ENCODE data around the gene PLCD3. TPM values are rescaled to one million over a fixed set of nuclear protein-coding genes. Genes with fewer than 3 reads are reported as not detected.
A peak's percentile ranks its signal among the peaks of the same experiment; 100 is the strongest.

The PLCD3 gene
- total RNA-seq, 2 experiments from 2014 or later: 1.4 to 4.6 TPM

GRCh38 chr17:45131616-45132319 is 547 bp downstream of the PLCD3 start:
- intact Hi-C loops (cut with micrococcal nuclease; ENCODE audit: unreplicated experiment): loop anchor here (2.0 kb wide), 1 partner anchor 109 kb away; no protein-coding TSS in a partner anchor
- Histone ChIP-seq H3K79me2 (ENCODE audit: insufficient read depth, low read depth, low read length) (no peaks in the 10 kb centered on the region), H3K4me2 (ENCODE audit: low read length) (peak overlapping the region; percentile 98), H2AFZ (ENCODE audit: low read length) (peak overlapping the region; percentile 68; the same call in 1 of the 2 replicates), H4K20me1 (ENCODE audit: insufficient read depth, low read length) (no peaks in the 10 kb centered on the region), H3K9me2 (ENCODE audit: insufficient read depth, low read length) (no peaks in the 10 kb centered on the region), H3K9me3 (ENCODE audit: low read length) (no peaks in the 10 kb centered on the region), H3K4me3 (ENCODE audit: low read depth, low read length, poor library complexity, severe bottlenecking) (peak overlapping the region; percentile 76), H3K4me1 (ENCODE audit: insufficient read depth, low read length, poor library complexity, severe bottlenecking) (peaks cover 18% of the 10 kb centered on the region), H3K36me3 (ENCODE audit: insufficient read depth, low read length) (no peaks in the 10 kb centered on the region), H3K27ac (ENCODE audit: low read depth, low read length, poor library complexity, severe bottlenecking) (no peak overlapping the region)
- TF ChIP-seq EZH2phosphoT487 (IDR thresholded peaks at IDR 0.05; ENCODE audit: borderline replicate concordance, low read depth, low read length) (no peak), CTCF (conservative IDR thresholded peaks at IDR 0.05; ENCODE audit: low read length) (peak; percentile 96)
- DNase-seq (ENCODE audit: low spot score): peak; percentile 63
- POLR2A ChIA-PET: no interaction called here
- CTCF ChIA-PET (ENCODE audit: unreplicated experiment): no interaction called here
- BruUV-seq (replicated peaks): no TSS peak

GRCh38 chr17:45130681-45131615 is 1.4 kb downstream of the PLCD3 start:
- DNase-seq (ENCODE audit: low spot score): no peak
- CTCF ChIA-PET (ENCODE audit: unreplicated experiment): no interaction called here
- H3K4me3 ChIP-seq (ENCODE audit: low read depth, low read length, poor library complexity, severe bottlenecking): no peak overlapping the region
- POLR2A ChIA-PET: interaction anchor here (0.6 kb wide), 1 partner anchor 574 kb away, joined by 6 read pairs; no protein-coding TSS in a partner anchor
- H3K36me3 ChIP-seq (ENCODE audit: insufficient read depth, low read length): no peaks in the 10 kb centered on the region
- no peaks in the 10 kb centered on the region for H3K9me3 ChIP-seq (ENCODE audit: low read length)
- no peaks in the 10 kb centered on the region for H3K79me2 ChIP-seq (ENCODE audit: insufficient read depth, low read depth, low read length)
- TF ChIP-seq EZH2phosphoT487 (IDR thresholded peaks at IDR 0.05; ENCODE audit: borderline replicate concordance, low read depth, low read length) (no peak), CTCF (conservative IDR thresholded peaks at IDR 0.05; ENCODE audit: low read length) (no peak)
- H4K20me1 ChIP-seq (ENCODE audit: insufficient read depth, low read length): no peaks in the 10 kb centered on the region
- no peaks in the 10 kb centered on the region for H3K9me2 ChIP-seq (ENCODE audit: insufficient read depth, low read length)
- no peak overlapping the region for H2AFZ ChIP-seq (ENCODE audit: low read length)
- intact Hi-C loops (cut with micrococcal nuclease; ENCODE audit: unreplicated experiment): no loop called here
- no TSS peak for BruUV-seq (replicated peaks)
- H3K27ac ChIP-seq (ENCODE audit: low read depth, low read length, poor library complexity, severe bottlenecking): no peak overlapping the region
- peaks cover 11% of the 10 kb centered on the region for H3K4me1 ChIP-seq (ENCODE audit: insufficient read depth, low read length, poor library complexity, severe bottlenecking)
- no peak overlapping the region for H3K4me2 ChIP-seq (ENCODE audit: low read length)
